T47D (cell line): ENCODE results near the gene TMEM45B.
"Not testable (repeated sequence)": the region's sequence is repeated elsewhere in the genome, so short reads cannot be mapped to it uniquely, and the experiment has no call there.

ENCODE experiments used
- DNase-seq, 2 experiments: peaks; one replicate each; pipeline versions ENCODE4 v3.0.0 to v3.0.0-alpha.2; 2011 to 2012; ENCODE audit warnings: low read depth in 1 of 2, low spot score in 1 of 2
- JUND ChIP-seq: IDR thresholded peaks from 2 replicates; pipeline ENCODE4 v1.6.1; 2012; ENCODE audit warnings: low read depth
- in situ Hi-C: cut with HindIII; loops from 2 replicates; pipeline ENCODE4 v1.10.0; 2016; ENCODE audit warnings: low sequenced_read_pairs, low pct_unique_long_range_greater_than_20kb

TMEM45B gene

DNA sequence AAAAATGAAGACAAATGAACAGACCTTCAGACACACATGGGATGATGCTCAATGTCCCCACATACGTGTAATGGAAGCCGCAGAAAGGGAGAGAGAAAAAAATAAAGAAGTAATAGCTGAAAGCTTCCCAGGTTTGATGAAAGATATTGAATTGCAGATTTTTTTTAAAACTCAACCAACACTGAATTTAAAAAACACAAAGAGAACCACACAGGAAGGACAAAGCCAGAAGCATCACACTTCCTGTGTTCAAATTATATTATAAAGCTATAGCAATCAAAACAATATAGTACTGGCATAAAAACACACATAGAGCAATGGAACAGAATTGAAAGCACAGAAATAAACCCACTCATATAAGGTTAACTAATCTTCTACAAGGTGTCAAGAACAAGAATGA is 26.5 kb downstream of the TMEM45B start:
- TF ChIP-seq JUND: no peak
- no peak for DNase-seq
- in situ Hi-C loops: no loop called here

DNA sequence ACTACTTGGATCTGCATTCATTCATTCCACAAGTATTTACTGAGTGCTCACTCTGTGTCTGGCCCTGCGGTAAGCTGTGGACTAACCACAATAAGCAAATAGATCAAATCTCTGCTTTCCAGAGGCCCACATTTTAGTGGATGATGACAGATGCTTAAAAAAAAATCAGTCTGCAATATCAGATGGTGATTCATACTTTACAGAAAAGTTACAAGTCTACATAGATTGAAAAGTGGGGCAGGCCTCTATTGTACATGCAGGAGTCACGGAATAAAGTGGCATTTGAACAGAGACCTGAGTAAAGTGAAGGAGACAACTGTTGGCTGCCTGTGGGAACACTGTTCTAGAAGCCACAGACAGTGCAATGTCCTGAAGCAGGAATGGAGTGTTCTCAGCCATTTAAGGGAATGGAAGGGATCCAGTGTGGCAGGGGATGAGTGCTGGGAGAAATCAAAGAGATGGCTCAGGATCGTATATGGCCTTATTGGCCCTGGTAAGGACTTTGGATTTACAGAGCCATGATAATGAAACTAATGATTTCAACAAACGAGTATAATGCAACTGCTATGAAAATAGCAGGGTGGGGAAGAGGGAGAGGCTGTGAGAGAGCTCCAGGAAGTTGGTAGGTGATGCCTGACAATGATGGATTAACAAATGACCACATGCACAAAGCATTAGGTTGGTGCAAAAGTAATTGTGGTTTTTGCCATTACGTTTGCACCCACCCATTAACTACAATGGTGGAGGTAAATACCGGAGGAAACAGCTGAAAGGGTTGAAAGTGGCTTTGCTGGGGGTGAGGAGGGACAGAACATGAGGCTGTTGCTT is 31.1 kb downstream of the TMEM45B start:
- DNase-seq: peak; percentile 87 to 97
- TF ChIP-seq JUND: peak; percentile 100
- in situ Hi-C loops: no loop called here

GRCh38 chr11:129847361-129847760 is 31.7 kb downstream of the TMEM45B start:
- in situ Hi-C loops: not testable (repeated sequence)

GRCh38 chr11:129849447-129850130 is 33.9 kb downstream of the TMEM45B start:
- in situ Hi-C loops: no loop called here
- TF ChIP-seq JUND: no peak
- DNase-seq: no peak

More at GRCh38 chr11:129847361-129847760, 31.7 kb downstream of the TMEM45B start:
- not testable (repeated sequence) for DNase-seq

- no peak for DNase-seq
- in situ Hi-C loops: no loop called here
- TF ChIP-seq JUND: peak; percentile 61
Observed at GRCh38 chr11:129852125-129852740, 36.6 kb downstream of the TMEM45B start.

DNA sequence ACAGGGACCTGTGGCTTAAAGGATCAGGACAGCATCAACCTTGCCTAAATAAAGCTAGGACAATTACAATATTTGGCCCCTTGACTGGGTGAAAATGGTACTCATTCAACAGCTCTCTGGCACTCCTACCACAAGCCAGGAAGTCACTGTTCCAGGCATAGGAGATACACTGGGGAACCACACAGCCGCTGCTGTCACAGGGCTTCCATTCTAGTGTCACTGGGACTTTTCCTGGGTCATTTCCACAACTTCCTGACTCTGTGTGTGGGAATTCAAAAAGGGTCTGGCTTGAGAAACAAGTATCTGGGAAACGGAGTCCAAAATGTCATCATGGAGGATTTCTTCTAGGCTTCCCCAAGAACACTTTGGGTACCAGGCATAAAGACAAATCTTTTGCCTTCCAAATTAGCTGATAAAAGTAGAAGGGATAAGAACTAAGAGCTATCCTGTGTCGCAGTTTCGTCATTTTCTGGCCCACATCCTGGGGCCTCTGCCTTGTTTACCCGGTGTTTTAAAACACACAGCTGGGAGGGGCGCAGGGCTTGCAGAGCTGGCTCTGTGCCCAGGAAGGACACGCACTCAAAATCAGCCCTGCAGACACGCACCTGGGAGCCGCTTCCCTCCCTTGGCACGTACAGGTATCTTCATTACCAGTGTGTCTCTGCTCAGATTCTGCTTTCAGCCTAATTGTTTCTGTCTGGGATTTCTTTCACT is 38.0 kb downstream of the TMEM45B start:
- in situ Hi-C loops: no loop called here
- TF ChIP-seq JUND: peak; percentile 88
- peak; percentile 70 to 95 for DNase-seq

- TF ChIP-seq JUND: no peak
- peak in 1 of 2 experiments; percentile 84 for DNase-seq
- in situ Hi-C loops: no loop called here
Observed at GRCh38 chr11:129854232-129854805, 38.7 kb downstream of the TMEM45B start.

GRCh38 chr11:129855086-129855485 is 39.4 kb downstream of the TMEM45B start:
- DNase-seq: no peak
- in situ Hi-C loops: no loop called here
- TF ChIP-seq JUND: no peak

DNA sequence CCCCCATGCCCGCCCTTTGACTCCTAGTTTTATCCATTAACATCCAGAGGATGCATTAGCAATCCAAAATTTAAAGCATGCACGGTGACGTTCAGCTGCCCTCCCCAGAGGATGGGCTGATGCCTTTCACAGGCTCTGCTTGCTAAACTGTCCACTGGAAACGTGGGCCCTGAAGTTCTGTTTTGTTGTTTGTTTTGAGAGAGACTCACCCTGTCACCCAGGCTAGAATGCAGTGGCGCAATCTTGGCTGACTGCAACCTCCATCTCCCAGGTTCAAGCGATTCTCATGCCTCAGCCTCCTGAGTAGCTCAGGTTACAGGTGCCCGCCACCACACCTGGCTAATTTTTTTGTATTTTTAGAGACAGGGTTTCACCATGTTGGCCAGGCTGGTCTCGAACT is 40.4 kb downstream of the TMEM45B start:
- no peak for DNase-seq
- TF ChIP-seq JUND: no peak
- in situ Hi-C loops: no loop called here

DNA sequence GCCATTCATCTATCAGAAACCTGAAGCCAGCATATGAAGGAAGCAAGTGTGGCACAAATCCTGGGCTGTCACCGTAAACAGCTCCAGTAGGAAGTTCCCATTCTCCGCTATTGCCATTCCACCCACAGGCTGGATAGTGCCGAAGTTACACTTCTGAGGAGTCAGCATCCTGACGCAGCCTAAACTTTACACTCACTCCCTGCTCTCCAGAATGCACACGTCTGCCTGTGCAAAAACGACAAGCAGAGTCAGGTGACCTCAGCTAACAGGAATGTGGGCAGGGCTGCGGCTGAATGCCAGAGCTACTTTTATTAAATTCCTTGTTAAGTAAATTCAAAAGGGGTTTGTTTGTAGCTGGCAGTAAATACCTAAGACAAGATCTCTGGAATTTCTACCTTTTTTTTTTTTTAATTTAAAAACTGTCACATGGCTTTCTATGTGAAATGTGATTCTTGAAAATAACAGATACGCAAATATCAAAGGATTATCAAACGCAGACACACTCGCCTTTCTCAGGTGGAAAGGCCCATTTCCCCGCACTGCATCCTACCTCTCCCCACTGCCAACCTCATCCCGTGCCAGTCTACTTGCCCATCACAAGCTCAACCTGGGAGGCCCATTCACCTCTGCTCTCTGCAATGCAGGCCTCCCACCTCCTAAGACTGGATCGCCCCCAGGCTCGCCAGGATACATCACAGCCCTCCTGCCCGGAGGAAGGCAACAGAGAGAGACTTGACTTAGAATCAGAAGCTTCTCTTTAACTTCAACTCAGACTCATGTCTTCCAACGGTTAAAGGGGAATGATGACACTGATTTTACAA is 46.3 kb downstream of the TMEM45B start:
- TF ChIP-seq JUND: peak; percentile 100
- peak; percentile 94 to 99 for DNase-seq
- in situ Hi-C loops: no loop called here

- peak; percentile 91 for TF ChIP-seq JUND
- DNase-seq: peak; percentile 84 to 93
- in situ Hi-C loops: no loop called here
Observed at GRCh38 chr11:129864811-129865210, 49.2 kb downstream of the TMEM45B start.
